GM18870 (cell line): ENCODE measurements around the gene MYO3B.
"Not testable (repeated sequence)": the region's sequence is repeated elsewhere in the genome, so short reads cannot be mapped to it uniquely, and the experiment has no call there.

Experiments used
- ATAC-seq: cut with Tn5 transposase; IDR thresholded peaks from one replicate; pipeline ENCODE4 v1.9.1; 2021; ENCODE audit warnings: moderate library complexity; ENCODE audit not compliant: unreplicated experiment

Gene MYO3B

GRCh38 chr2:170206805-170207407, 29.0 kb downstream of the MYO3B start:
- no peak for ATAC-seq

- ATAC-seq, result no peak
Observed at GRCh38 chr2:170207901-170208300, 30.0 kb downstream of the MYO3B start.

- no peak for ATAC-seq
Observed at GRCh38 chr2:170208967-170209366, 31.0 kb downstream of the MYO3B start.

GRCh38 chr2:170212625-170213280, 34.8 kb downstream of the MYO3B start:
- ATAC-seq, result no peak

GRCh38 chr2:170213281-170213625, 35.3 kb downstream of the MYO3B start:
- ATAC-seq, result not testable (repeated sequence)

GRCh38 chr2:170213651-170214050, 35.7 kb downstream of the MYO3B start:
- no peak for ATAC-seq

GRCh38 chr2:170214309-170214948, 36.5 kb downstream of the MYO3B start:
- ATAC-seq, result no peak

- ATAC-seq, result no peak
Observed at GRCh38 chr2:170215021-170215420, 37.1 kb downstream of the MYO3B start.

- ATAC-seq, result no peak
Observed at GRCh38 chr2:170216428-170216827, 38.5 kb downstream of the MYO3B start.

- no peak for ATAC-seq
Observed at GRCh38 chr2:170216981-170217380, 39.0 kb downstream of the MYO3B start.

GRCh38 chr2:170217778-170218251, 39.9 kb downstream of the MYO3B start:
- no peak for ATAC-seq

- no peak for ATAC-seq
Observed at GRCh38 chr2:170218456-170218855, 40.5 kb downstream of the MYO3B start.

GRCh38 chr2:170218931-170219330, 41.0 kb downstream of the MYO3B start:
- ATAC-seq, result no peak

- no peak for ATAC-seq
Observed at GRCh38 chr2:170221317-170222288, 43.7 kb downstream of the MYO3B start.

- ATAC-seq, result no peak
Observed at GRCh38 chr2:170222298-170222697, 44.4 kb downstream of the MYO3B start.

GRCh38 chr2:170222842-170223241, 44.9 kb downstream of the MYO3B start:
- no peak for ATAC-seq

- no peak for ATAC-seq
Observed at GRCh38 chr2:170224692-170225294, 46.8 kb downstream of the MYO3B start.

- ATAC-seq, result no peak
Observed at GRCh38 chr2:170226216-170226615, 48.3 kb downstream of the MYO3B start.

GRCh38 chr2:170227507-170227947, 49.6 kb downstream of the MYO3B start:
- ATAC-seq, result peak; percentile 76

GRCh38 chr2:170227951-170228350, 50.0 kb downstream of the MYO3B start:
- no peak for ATAC-seq

- ATAC-seq, result no peak
Observed at GRCh38 chr2:170228429-170228828, 50.5 kb downstream of the MYO3B start.
